DND-41 (cell line): ENCODE results near the gene SCYL2.

Source experiments
- ATAC-seq: fragments of 200-7000 bp; cut with Tn5 transposase; 3 replicates; pipeline ENCODE4 v1.9.1; 2021; ENCODE audit warnings: low read depth; ENCODE audit not compliant: insufficient read depth
- DNase-seq: peaks from one replicate; pipeline ENCODE4 v3.0.0-alpha.2; 2020
- H2AFZ ChIP-seq: 2 replicates; pipeline ENCODE4 v1.6.0; 2012; ENCODE audit warnings: low read depth, low read length
- H3K27ac ChIP-seq: 2 replicates; pipeline ENCODE4 v1.5.1; 2012; ENCODE audit warnings: low read length, inconsistent platforms
- H3K27me3 ChIP-seq: fragments of 200-600 bp; sonication (generic); 2 replicates; pipeline ENCODE4 v1.6.0; 2012; ENCODE audit warnings: low read length, mild to moderate bottlenecking, inconsistent platforms; ENCODE audit not compliant: insufficient read depth, poor library complexity
- H3K36me3 ChIP-seq: 2 replicates; pipeline ENCODE4 v1.5.1; 2012; ENCODE audit warnings: low read length, inconsistent platforms; ENCODE audit not compliant: insufficient read depth
- H3K4me1 ChIP-seq: 2 replicates; pipeline ENCODE4 v1.5.1; 2012; ENCODE audit warnings: mild to moderate bottlenecking, low read length; ENCODE audit not compliant: insufficient read depth
- H3K4me2 ChIP-seq: 2 replicates; pipeline ENCODE4 v1.6.0; 2012; ENCODE audit warnings: mild to moderate bottlenecking, moderate library complexity, low read length, inconsistent platforms; ENCODE audit not compliant: insufficient read depth
- H3K4me3 ChIP-seq, 2 experiments: fragments of 200-600 bp in 1 of 2; shearing (Covaris generic) in 1 of 2; 2 replicates each; pipeline ENCODE4 v1.5.1; 2012 to 2016; ENCODE audit warnings: inconsistent platforms in 2 of 2, low read length in 2 of 2, mild to moderate bottlenecking in 2 of 2, low read depth in 1 of 2, moderate library complexity in 1 of 2
- H3K79me2 ChIP-seq: 2 replicates; pipeline ENCODE4 v1.6.0; 2012; ENCODE audit warnings: low read length, inconsistent platforms; ENCODE audit not compliant: insufficient read depth
- H3K9ac ChIP-seq: 2 replicates; pipeline ENCODE4 v1.6.0; 2012; ENCODE audit warnings: low read depth, mild to moderate bottlenecking, inconsistent platforms, low read length, moderate library complexity
- H3K9me3 ChIP-seq: 2 replicates; pipeline ENCODE4 v1.5.1; 2012; ENCODE audit warnings: low read length, moderate library complexity, mild to moderate bottlenecking, inconsistent platforms; ENCODE audit not compliant: insufficient read depth, severe bottlenecking
- H4K20me1 ChIP-seq: 2 replicates; pipeline ENCODE4 v1.6.0; 2012; ENCODE audit warnings: low read length; ENCODE audit not compliant: insufficient read depth
- EZH2 ChIP-seq: IDR thresholded peaks from 3 replicates; pipeline ENCODE4 v1.6.1; 2012; ENCODE audit warnings: borderline replicate concordance, low read depth, mild to moderate bottlenecking, moderate library complexity, low read length, inconsistent platforms; ENCODE audit not compliant: severe bottlenecking
- TF ChIP-seq, protein P1 (sequence below): IDR thresholded peaks from 2 replicates; pipeline ENCODE4 v1.5.1; 2012; ENCODE audit warnings: borderline replicate concordance, low read length, moderate library complexity, mild to moderate bottlenecking; ENCODE audit not compliant: poor library complexity, severe bottlenecking; ENCODE audit errors: extremely low read depth

SCYL2 gene

DNA sequence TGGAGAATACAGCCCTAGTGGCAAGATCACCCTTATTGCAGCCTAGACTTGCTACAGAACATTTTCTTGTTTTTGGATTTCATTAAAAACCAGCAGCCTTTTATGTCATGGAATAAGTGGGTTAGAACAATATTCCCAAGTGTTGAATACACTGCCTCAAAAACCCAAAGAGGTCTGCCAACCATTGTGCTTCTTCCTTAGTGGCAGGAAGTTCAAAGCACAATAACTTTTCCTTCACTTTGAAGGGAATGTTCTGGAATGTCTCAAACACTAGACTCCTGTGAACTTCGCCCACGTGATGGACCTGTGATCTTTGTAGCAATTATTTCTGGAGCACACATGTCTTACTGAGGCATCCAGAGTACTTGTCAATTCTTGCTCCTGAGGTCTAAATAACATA, 98.4 kb downstream of the SCYL2 start:
- H3K9ac ChIP-seq: no peak overlapping the region
- no peak overlapping the region for H3K27ac ChIP-seq
- H3K9me3 ChIP-seq: no peaks in the 10 kb centered on the region
- ATAC-seq: no peak
- no peak for TF ChIP-seq EZH2
- TF ChIP-seq, protein P1, sequence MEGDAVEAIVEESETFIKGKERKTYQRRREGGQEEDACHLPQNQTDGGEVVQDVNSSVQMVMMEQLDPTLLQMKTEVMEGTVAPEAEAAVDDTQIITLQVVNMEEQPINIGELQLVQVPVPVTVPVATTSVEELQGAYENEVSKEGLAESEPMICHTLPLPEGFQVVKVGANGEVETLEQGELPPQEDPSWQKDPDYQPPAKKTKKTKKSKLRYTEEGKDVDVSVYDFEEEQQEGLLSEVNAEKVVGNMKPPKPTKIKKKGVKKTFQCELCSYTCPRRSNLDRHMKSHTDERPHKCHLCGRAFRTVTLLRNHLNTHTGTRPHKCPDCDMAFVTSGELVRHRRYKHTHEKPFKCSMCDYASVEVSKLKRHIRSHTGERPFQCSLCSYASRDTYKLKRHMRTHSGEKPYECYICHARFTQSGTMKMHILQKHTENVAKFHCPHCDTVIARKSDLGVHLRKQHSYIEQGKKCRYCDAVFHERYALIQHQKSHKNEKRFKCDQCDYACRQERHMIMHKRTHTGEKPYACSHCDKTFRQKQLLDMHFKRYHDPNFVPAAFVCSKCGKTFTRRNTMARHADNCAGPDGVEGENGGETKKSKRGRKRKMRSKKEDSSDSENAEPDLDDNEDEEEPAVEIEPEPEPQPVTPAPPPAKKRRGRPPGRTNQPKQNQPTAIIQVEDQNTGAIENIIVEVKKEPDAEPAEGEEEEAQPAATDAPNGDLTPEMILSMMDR: no peak
- H4K20me1 ChIP-seq: no peaks in the 10 kb centered on the region
- DNase-seq: no peak
- no peaks in the 10 kb centered on the region for H3K36me3 ChIP-seq
- no peaks in the 10 kb centered on the region for H3K79me2 ChIP-seq
- H3K4me3 ChIP-seq: no peak overlapping the region
- H2AFZ ChIP-seq: no peak overlapping the region
- H3K4me2 ChIP-seq: no peak overlapping the region
- no peaks in the 10 kb centered on the region for H3K4me1 ChIP-seq
- H3K27me3 ChIP-seq: no peaks in the 10 kb centered on the region

DNA sequence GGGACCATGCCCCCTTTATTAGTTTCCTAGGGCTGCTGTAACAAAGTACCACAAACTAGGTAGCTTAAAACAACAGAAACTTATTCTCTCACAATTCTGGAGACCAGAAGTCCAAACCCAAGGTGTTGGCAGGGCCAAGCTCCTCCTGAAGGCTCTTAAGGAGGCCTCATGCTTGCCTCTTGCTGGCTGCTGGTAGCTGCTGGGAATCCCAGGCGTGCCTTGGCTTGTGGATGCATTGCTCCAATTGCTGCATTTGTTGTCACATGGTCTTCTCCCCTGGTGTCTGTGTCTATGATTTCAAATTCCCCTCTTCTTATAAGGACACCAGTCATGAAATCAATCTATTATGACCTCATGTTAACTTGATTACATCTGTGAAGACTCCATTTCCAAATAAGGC, 101.1 kb downstream of the SCYL2 start:
- no peaks in the 10 kb centered on the region for H3K4me1 ChIP-seq
- no peak overlapping the region for H2AFZ ChIP-seq
- H3K36me3 ChIP-seq: no peaks in the 10 kb centered on the region
- no peak overlapping the region for H3K4me2 ChIP-seq
- H3K4me3 ChIP-seq: no peak overlapping the region
- H3K27me3 ChIP-seq: no peaks in the 10 kb centered on the region
- TF ChIP-seq EZH2: no peak
- TF ChIP-seq, protein P1: no peak
- no peak overlapping the region for H3K9ac ChIP-seq
- ATAC-seq (no peak), DNase-seq (no peak)
- H3K9me3 ChIP-seq: no peaks in the 10 kb centered on the region
- H3K79me2 ChIP-seq: no peaks in the 10 kb centered on the region
- no peaks in the 10 kb centered on the region for H4K20me1 ChIP-seq
- H3K27ac ChIP-seq: no peak overlapping the region

- H3K4me1 ChIP-seq: no peaks in the 10 kb centered on the region
- TF ChIP-seq EZH2: no peak
- TF ChIP-seq, protein P1: no peak
- no peaks in the 10 kb centered on the region for H3K27me3 ChIP-seq
- ATAC-seq: no peak
- DNase-seq: no peak
- no peak overlapping the region for H3K4me2 ChIP-seq
- no peaks in the 10 kb centered on the region for H4K20me1 ChIP-seq
- H3K9ac ChIP-seq: no peak overlapping the region
- no peaks in the 10 kb centered on the region for H3K36me3 ChIP-seq
- no peak overlapping the region for H2AFZ ChIP-seq
- no peak overlapping the region for H3K4me3 ChIP-seq
- H3K9me3 ChIP-seq: no peaks in the 10 kb centered on the region
- H3K27ac ChIP-seq: no peak overlapping the region
- H3K79me2 ChIP-seq: no peaks in the 10 kb centered on the region
These were observed 104.2 kb downstream of the SCYL2 start for GRCh38 chr12:100371146-100371545.
